G401 (cell line): Measurements from ENCODE around the gene GDPD3. TPM values are rescaled to one million over a fixed set of nuclear protein-coding genes. Genes with fewer than 3 reads are reported as not detected.

ENCODE experiments used
- DNase-seq: peaks from one replicate; pipeline ENCODE4 v3.0.0-alpha.2; 2015; ENCODE audit warnings: low spot score
- in situ Hi-C: cut with HindIII; loops from 2 replicates; pipeline ENCODE4 v1.10.0; 2016; ENCODE audit warnings: low sequenced_read_pairs, mixed read lengths
- total RNA-seq: library from RNA; depleted of rRNA; stranded (reverse); fragments of >200 nt; shearing (Covaris generic); gene quantifications from 2 replicates; pipeline ENCODE4 v1.2.3, GENCODE V29; 2014

The GDPD3 gene
- total RNA-seq, 1 experiment from 2014 or later: not detected

- DNase-seq: no peak
- in situ Hi-C loops: no loop called here
Observed at GRCh38 chr16:30084816-30085159, 28.5 kb downstream of the GDPD3 start.

- no peak for DNase-seq
- in situ Hi-C loops: no loop called here
Observed at GRCh38 chr16:30084096-30084815, 29.1 kb downstream of the GDPD3 start.

DNA sequence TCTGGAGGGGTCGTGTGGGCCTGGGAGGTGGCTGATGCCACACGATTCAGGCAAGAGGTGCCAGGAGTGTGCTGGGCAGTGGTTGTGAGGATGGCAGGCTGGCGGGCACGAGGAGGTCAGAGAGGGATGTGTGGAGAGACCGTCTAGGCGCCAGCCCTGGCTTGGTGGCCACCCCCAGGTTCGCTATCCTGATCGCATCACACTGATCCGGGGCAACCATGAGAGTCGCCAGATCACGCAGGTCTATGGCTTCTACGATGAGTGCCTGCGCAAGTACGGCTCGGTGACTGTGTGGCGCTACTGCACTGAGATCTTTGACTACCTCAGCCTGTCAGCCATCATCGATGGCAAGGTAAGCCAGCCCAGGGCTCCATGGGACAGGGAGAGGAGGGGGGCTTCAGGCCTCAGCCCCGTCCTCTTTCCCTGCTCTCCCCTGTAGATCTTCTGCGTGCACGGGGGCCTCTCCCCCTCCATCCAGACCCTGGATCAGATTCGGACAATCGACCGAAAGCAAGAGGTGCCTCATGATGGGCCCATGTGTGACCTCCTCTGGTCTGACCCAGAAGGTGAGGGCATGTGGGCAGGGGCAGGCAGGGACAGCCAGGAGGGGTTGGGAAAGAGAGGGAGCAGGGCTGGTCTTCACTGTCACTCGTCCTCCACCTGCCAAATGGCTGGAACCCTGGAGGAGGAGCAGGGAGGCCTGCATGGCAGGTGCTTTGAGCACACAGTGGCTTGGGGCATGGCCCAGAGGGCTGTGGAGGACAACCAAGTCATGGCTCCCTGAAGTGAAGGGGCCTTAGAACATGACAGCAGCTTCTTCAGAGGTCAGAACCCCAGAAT lies 29.9 kb downstream of the GDPD3 start:
- in situ Hi-C loops: no loop called here
- no peak for DNase-seq

DNA sequence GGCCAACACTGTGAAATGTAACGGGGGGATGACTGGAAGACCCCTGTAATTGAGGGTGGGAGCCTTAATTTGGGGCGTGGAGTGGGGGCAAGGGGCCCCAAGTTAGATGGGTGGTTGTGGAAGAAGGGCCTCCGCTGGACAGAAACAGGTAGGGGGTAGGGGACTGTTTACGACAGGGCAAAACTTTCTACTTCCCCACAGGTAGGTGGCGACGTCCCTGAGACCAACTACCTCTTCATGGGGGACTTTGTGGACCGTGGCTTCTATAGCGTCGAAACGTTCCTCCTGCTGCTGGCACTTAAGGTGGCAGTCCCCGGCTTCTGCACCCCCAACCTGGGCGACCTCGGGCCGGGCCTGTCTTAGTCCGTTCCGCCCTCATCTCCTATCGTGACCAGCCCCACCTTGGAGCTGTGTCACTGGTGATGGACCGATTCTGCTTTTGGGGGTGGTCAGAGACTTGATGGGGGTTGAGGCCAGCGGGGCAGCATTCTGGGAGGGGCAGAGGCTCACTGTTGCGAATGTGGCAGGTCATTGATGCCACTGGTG lies 30.7 kb downstream of the GDPD3 start:
- DNase-seq: no peak
- in situ Hi-C loops: no loop called here

DNA sequence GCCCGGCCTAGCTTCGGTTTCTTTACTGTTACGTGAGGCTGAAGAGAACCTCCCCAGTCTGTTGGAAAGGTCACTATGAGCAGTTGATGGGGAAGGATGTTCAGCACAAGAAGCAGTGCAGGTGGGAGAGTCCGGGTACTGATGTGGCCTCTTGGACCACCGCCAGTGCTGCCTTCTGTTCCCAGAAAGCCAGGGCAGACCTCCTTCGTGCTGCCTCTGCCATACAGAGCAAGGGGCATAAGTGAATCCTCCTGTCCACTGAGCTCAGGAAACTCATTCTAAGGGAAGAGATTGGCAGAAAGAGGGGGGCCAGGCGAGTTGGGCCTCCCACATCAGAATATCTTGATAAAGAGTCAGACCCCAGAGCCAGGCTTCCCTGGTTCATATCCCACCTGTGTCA lies 33.9 kb downstream of the GDPD3 start:
- peak; percentile 63 for DNase-seq
- in situ Hi-C loops: loop anchor here (5.0 kb wide), 1 partner anchor 38 kb away; no protein-coding TSS in a partner anchor

DNA sequence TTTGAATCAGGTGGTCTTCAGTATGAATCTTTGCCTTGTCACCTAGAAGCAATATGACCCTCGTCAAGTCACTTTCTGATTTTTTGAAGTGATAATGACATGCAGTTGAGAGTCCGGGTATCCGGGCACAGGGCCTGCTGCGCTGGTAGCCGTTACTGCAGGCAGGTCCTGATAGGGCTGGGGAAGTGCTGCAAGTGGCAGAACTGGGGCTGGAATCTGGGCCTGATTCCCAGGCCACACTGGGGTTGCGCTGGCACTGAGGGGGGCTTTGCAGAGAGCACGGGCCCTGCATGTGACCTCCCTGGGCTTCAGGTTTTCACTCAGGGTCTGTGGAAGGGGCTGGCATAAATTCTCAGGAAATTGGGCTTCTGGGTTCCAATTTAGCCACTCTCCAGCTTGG lies 34.6 kb downstream of the GDPD3 start:
- DNase-seq: no peak
- in situ Hi-C loops: loop anchor here (5.0 kb wide), 1 partner anchor 39 kb away; no protein-coding TSS in a partner anchor

DNA sequence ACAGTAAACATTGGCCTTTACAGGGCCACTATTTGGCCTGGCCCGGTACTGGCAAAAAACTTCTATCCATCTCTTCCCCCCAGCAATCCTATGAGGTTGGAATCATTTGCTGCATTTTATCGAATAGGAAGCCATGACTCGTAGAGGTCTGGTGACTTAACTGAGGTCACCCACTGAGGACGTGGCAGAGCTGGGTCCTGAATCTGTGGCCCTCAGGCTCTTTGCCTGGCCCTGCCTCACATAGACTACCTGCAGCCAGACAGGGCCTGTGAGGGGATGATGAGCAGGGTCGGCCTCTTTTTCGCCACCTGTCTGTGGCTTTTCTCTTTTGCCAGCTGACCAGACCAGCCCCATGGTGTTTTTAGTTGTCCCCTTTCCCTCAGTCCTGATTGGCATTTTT lies 35.7 kb downstream of the GDPD3 start:
- DNase-seq: no peak
- in situ Hi-C loops: loop anchor here (5.0 kb wide), 1 partner anchor 40 kb away; no protein-coding TSS in a partner anchor

GRCh38 chr16:30076276-30076791 lies 37.0 kb downstream of the GDPD3 start:
- DNase-seq: no peak
- in situ Hi-C loops: loop anchor here (5.0 kb wide), 1 partner anchor 41 kb away; no protein-coding TSS in a partner anchor

- in situ Hi-C loops: loop anchor here (5.0 kb wide), 1 partner anchor 42 kb away; no protein-coding TSS in a partner anchor
Observed at GRCh38 chr16:30075503-30076275, 37.6 kb downstream of the GDPD3 start, which contains the start of gene PPP4C. Gene PPP4C, plus strand, starts transcription at chr16:30075994. Its CDS starts 384 bp downstream, at chr16:30076378.

GRCh38 chr16:30070490-30070889 lies 42.8 kb downstream of the GDPD3 start:
- in situ Hi-C loops: no loop called here
- no peak for DNase-seq

More at GRCh38 chr16:30075503-30076275, 37.6 kb downstream of the GDPD3 start, which contains the start of gene PPP4C:
- peak; percentile 89 for DNase-seq

- in situ Hi-C loops: no loop called here
- no peak for DNase-seq
Observed at GRCh38 chr16:30069611-30070462, 43.5 kb downstream of the GDPD3 start.

GRCh38 chr16:30068750-30069610 lies 44.4 kb downstream of the GDPD3 start:
- no peak for DNase-seq
- in situ Hi-C loops: no loop called here

- DNase-seq: no peak
- in situ Hi-C loops: no loop called here
Observed at GRCh38 chr16:30068333-30068732, 45.0 kb downstream of the GDPD3 start.

DNA sequence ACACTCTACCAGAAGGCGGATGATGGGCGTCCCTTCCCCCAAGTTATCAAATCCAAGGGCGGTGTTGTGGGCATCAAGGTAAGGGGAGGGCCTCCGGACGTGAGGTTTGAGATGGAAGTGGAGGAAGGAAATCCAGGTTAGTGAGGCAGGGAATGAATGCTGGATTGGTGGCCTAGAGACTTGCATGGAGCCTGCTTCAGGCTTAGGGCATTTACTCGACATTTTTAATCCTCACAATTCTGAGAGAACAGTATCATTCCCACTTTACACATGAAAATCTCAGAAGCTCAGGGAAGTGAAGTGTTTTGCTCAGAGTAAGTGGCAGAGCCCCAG lies 45.8 kb downstream of the GDPD3 start:
- DNase-seq: no peak
- in situ Hi-C loops: no loop called here

DNA sequence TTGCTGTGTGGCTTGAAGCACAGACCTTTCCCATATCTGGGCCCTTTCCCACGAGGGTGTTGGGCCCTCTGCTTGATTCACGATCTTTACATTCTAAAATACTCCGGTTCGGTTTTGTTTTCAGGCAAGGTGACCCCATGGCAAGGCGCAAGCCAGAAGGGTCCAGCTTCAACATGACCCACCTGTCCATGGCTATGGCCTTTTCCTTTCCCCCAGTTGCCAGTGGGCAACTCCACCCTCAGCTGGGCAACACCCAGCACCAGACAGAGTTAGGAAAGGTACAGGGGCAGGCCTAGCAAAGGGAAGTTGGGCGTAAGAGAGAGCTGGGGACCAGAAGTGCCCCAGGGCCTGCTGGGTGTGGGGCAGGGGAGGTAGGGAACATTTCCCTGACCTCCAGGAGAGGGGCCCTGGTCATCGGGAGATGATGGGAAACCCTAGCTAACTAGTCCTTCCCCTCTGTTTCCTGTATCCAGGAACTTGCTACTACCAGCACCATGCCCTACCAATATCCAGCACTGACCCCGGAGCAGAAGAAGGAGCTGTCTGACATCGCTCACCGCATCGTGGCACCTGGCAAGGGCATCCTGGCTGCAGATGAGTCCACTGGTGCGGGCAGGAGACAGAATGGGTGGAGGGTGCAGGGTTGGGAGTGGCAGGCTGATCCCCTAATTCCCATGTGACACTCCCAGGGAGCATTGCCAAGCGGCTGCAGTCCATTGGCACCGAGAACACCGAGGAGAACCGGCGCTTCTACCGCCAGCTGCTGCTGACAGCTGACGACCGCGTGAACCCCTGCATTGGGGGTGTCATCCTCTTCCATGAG lies 46.4 kb downstream of the GDPD3 start:
- in situ Hi-C loops: no loop called here
- DNase-seq: no peak

GRCh38 chr16:30065943-30066760 lies 47.2 kb downstream of the GDPD3 start:
- in situ Hi-C loops: no loop called here
- no peak for DNase-seq
